Measurements from ENCODE around the gene CLCA2.

Gene CLCA2

GRCh38 chr1:86429122-86429725 lies 5.3 kb downstream of the CLCA2 start:
- Histone ChIP-seq H3K27ac (ENCODE audit: poor library complexity, severe bottlenecking) (peak overlapping the region; percentile 95), H3K4me1 (ENCODE audit: insufficient read depth, poor library complexity, severe bottlenecking) (peaks cover 34% of the 10 kb centered on the region), H3K4me3 (ENCODE audit: severe bottlenecking) (no peak overlapping the region), H3K36me3 (ENCODE audit: low read depth) (no peaks in the 10 kb centered on the region), H3K9me3 (ENCODE audit: severe bottlenecking) (no peaks in the 10 kb centered on the region), H3K27me3 (ENCODE audit: insufficient read depth, poor library complexity, severe bottlenecking) (no peaks in the 10 kb centered on the region)
- ATAC-seq (ENCODE audit: low read depth) = no peak
- no peak for DNase-seq (ENCODE audit: low spot score)
- no peak for TF ChIP-seq CTCF (IDR thresholded peaks at IDR 0.05; ENCODE audit: poor library complexity, severe bottlenecking)

GRCh38 chr1:86429835-86430234 lies 5.9 kb downstream of the CLCA2 start:
- Histone ChIP-seq H3K4me3 (ENCODE audit: severe bottlenecking) (no peak overlapping the region), H3K9me3 (ENCODE audit: severe bottlenecking) (no peaks in the 10 kb centered on the region), H3K27me3 (ENCODE audit: insufficient read depth, poor library complexity, severe bottlenecking) (no peaks in the 10 kb centered on the region), H3K27ac (ENCODE audit: poor library complexity, severe bottlenecking) (peak overlapping the region; percentile 95), H3K4me1 (ENCODE audit: insufficient read depth, poor library complexity, severe bottlenecking) (peaks cover 28% of the 10 kb centered on the region), H3K36me3 (ENCODE audit: low read depth) (no peaks in the 10 kb centered on the region)
- TF ChIP-seq CTCF (IDR thresholded peaks at IDR 0.05; ENCODE audit: poor library complexity, severe bottlenecking) = no peak
- ATAC-seq (ENCODE audit: low read depth) = peak; percentile 99
- no peak for DNase-seq (ENCODE audit: low spot score)

GRCh38 chr1:86430376-86430775 lies 6.4 kb downstream of the CLCA2 start:
- peak overlapping the region; percentile 95 for H3K27ac ChIP-seq (ENCODE audit: poor library complexity, severe bottlenecking)
- ATAC-seq (ENCODE audit: low read depth) (peak; percentile 52), DNase-seq (ENCODE audit: low spot score) (no peak)
- H3K9me3 ChIP-seq (ENCODE audit: severe bottlenecking) = no peaks in the 10 kb centered on the region
- peaks cover 24% of the 10 kb centered on the region for H3K4me1 ChIP-seq (ENCODE audit: insufficient read depth, poor library complexity, severe bottlenecking)
- no peaks in the 10 kb centered on the region for H3K36me3 ChIP-seq (ENCODE audit: low read depth)
- no peak for TF ChIP-seq CTCF (IDR thresholded peaks at IDR 0.05; ENCODE audit: poor library complexity, severe bottlenecking)
- no peaks in the 10 kb centered on the region for H3K27me3 ChIP-seq (ENCODE audit: insufficient read depth, poor library complexity, severe bottlenecking)
- no peak overlapping the region for H3K4me3 ChIP-seq (ENCODE audit: severe bottlenecking)

GRCh38 chr1:86434059-86434458 lies 10.1 kb downstream of the CLCA2 start:
- Histone ChIP-seq H3K4me3 (ENCODE audit: severe bottlenecking) (no peak overlapping the region), H3K9me3 (ENCODE audit: severe bottlenecking) (no peaks in the 10 kb centered on the region), H3K4me1 (ENCODE audit: insufficient read depth, poor library complexity, severe bottlenecking) (peaks cover 22% of the 10 kb centered on the region), H3K27me3 (ENCODE audit: insufficient read depth, poor library complexity, severe bottlenecking) (no peaks in the 10 kb centered on the region), H3K36me3 (ENCODE audit: low read depth) (no peaks in the 10 kb centered on the region), H3K27ac (ENCODE audit: poor library complexity, severe bottlenecking) (no peak overlapping the region)
- ATAC-seq (ENCODE audit: low read depth) (no peak), DNase-seq (ENCODE audit: low spot score) (no peak)
- TF ChIP-seq CTCF (IDR thresholded peaks at IDR 0.05; ENCODE audit: poor library complexity, severe bottlenecking) = no peak

GRCh38 chr1:86435327-86435726 lies 11.4 kb downstream of the CLCA2 start:
- H3K9me3 ChIP-seq (ENCODE audit: severe bottlenecking) = no peaks in the 10 kb centered on the region
- H3K27me3 ChIP-seq (ENCODE audit: insufficient read depth, poor library complexity, severe bottlenecking) = no peaks in the 10 kb centered on the region
- peaks cover 10% of the 10 kb centered on the region for H3K4me1 ChIP-seq (ENCODE audit: insufficient read depth, poor library complexity, severe bottlenecking)
- H3K27ac ChIP-seq (ENCODE audit: poor library complexity, severe bottlenecking) = no peak overlapping the region
- ATAC-seq (ENCODE audit: low read depth) = no peak
- DNase-seq (ENCODE audit: low spot score) = no peak
- H3K36me3 ChIP-seq (ENCODE audit: low read depth) = no peaks in the 10 kb centered on the region
- no peak overlapping the region for H3K4me3 ChIP-seq (ENCODE audit: severe bottlenecking)
- no peak for TF ChIP-seq CTCF (IDR thresholded peaks at IDR 0.05; ENCODE audit: poor library complexity, severe bottlenecking)

Measured in RWPE2 (cell line).